H1 (cell line): ENCODE data around the gene RAD18. TPM values are rescaled to one million over a fixed set of nuclear protein-coding genes. Genes with fewer than 3 reads are reported as not detected.

Source experiments
- CTCF ChIA-PET: fragments of 300-600 bp; sonication (Branson Sonifier 250); formaldehyde crosslinking; loops from one replicate; lab custom pipeline; 2021; ENCODE audit not compliant: partially characterized antibody; lab: Charles Lee
- POLR2A ChIA-PET: fragments of 300-600 bp; sonication (Branson Sonifier 250); formaldehyde crosslinking; loops from one replicate; lab custom pipeline; 2021; ENCODE audit warnings: inconsistent platforms; ENCODE audit not compliant: partially characterized antibody; lab: Charles Lee
- DNase-seq, 2 experiments: peaks; one replicate each; pipeline versions ENCODE4 v3.0.0 to v3.0.0-alpha.2; 2010 to 2022; ENCODE audit warnings: low spot score in 2 of 2, low read depth in 1 of 2, mixed read lengths in 1 of 2
- FAIRE-seq: peaks from 2 replicates; lab custom pipeline; 2011; peaks lifted over from hg19 to GRCh38; lab: Jason Lieb, UNC
- H2AFZ ChIP-seq: 2 replicates; pipeline ENCODE4 v1.8.1; 2012; ENCODE audit warnings: low read length, inconsistent platforms
- H2AK5ac ChIP-seq: 2 replicates; pipeline ENCODE4 v1.6.1; 2013; ENCODE audit warnings: low read depth, low read length
- H2BK120ac ChIP-seq: replicated peaks from 2 replicates; pipeline ENCODE3; 2013; ENCODE audit warnings: low read depth, low read length, inconsistent platforms
- H2BK12ac ChIP-seq: 2 replicates; pipeline ENCODE4 v1.6.1; 2013; ENCODE audit warnings: low read depth, low read length
- H2BK15ac ChIP-seq: 2 replicates; pipeline ENCODE4 v1.6.1; 2013; ENCODE audit warnings: low read length
- H2BK20ac ChIP-seq: 2 replicates; pipeline ENCODE4 v1.6.1; 2013; ENCODE audit warnings: low read length
- H2BK5ac ChIP-seq: 2 replicates; pipeline ENCODE4 v1.6.1; 2013; ENCODE audit warnings: low read depth, low read length
- H3K14ac ChIP-seq: 2 replicates; pipeline ENCODE4 v1.6.1; 2013; ENCODE audit warnings: inconsistent platforms; ENCODE audit not compliant: insufficient read length
- H3K18ac ChIP-seq: 2 replicates; pipeline ENCODE4 v1.6.1; 2013; ENCODE audit warnings: low read length; ENCODE audit errors: extremely low read depth
- H3K23ac ChIP-seq: 2 replicates; pipeline ENCODE4 v1.6.1; 2013; ENCODE audit warnings: inconsistent platforms; ENCODE audit not compliant: insufficient read length
- H3K23me2 ChIP-seq: 2 replicates; pipeline ENCODE4 v1.6.1; 2013; ENCODE audit warnings: low read depth, low read length
- H3K27ac ChIP-seq: 2 replicates; pipeline ENCODE4 v1.6.1; 2011; ENCODE audit warnings: low read depth, low read length, inconsistent platforms
- H3K27me3 ChIP-seq, 4 experiments: replicated peaks in 1 of 4; 1 replicate in 1 of 4; 2 replicates in 3 of 4; pipeline versions ENCODE4 v1.6.1 to v1.8.1; 2011 to 2013; ENCODE audit warnings: low read length in 3 of 4, mild to moderate bottlenecking in 3 of 4, inconsistent platforms in 2 of 4, mixed read lengths in 2 of 4, moderate library complexity in 1 of 4; ENCODE audit not compliant: control insufficient read depth in 3 of 4, insufficient read depth in 3 of 4; ENCODE audit errors: extremely low read depth in 1 of 4
- H3K36me3 ChIP-seq, 4 experiments: 2 replicates each; pipeline versions ENCODE4 v1.6.1 to v1.8.1; 2011 to 2013; ENCODE audit warnings: mild to moderate bottlenecking in 4 of 4, low read length in 3 of 4, moderate library complexity in 2 of 4, control low read depth in 1 of 4, inconsistent platforms in 1 of 4; ENCODE audit not compliant: insufficient read depth in 4 of 4, control insufficient read depth in 2 of 4
- H3K4ac ChIP-seq: replicated peaks from 2 replicates; pipeline ENCODE3; 2013; ENCODE audit warnings: low read length, low read depth, mixed read lengths, inconsistent platforms; ENCODE audit not compliant: insufficient read length
- H3K4me1 ChIP-seq, 4 experiments: replicated peaks in 1 of 4; 1 replicate in 1 of 4; 2 replicates in 3 of 4; pipeline versions ENCODE4 v1.6.1 to v1.8.1; 2011 to 2013; ENCODE audit warnings: low read length in 3 of 4, inconsistent platforms in 2 of 4, mixed read lengths in 1 of 4; ENCODE audit not compliant: insufficient read depth in 4 of 4, control insufficient read depth in 3 of 4
- H3K4me2 ChIP-seq, 2 experiments: 2 replicates each; pipeline versions ENCODE4 v1.6.1 to v1.8.1; 2011 to 2013; ENCODE audit warnings: low read depth in 2 of 2, low read length in 2 of 2, control low read depth in 1 of 2, inconsistent platforms in 1 of 2, mild to moderate bottlenecking in 1 of 2; ENCODE audit not compliant: insufficient read depth in 1 of 2
- H3K4me3 ChIP-seq, 4 experiments: fragments of 200-600, 300-600 bp in 1 of 4; sonication (generic), shearing (Covaris generic), sonication (Bioruptor Twin) in 1 of 4; 2 replicates each; pipeline versions ENCODE4 v1.5.1 to v1.8.1; 2011 to 2016; ENCODE audit warnings: low read length in 4 of 4, low read depth in 3 of 4, control low read depth in 2 of 4, inconsistent platforms in 2 of 4, mild to moderate bottlenecking in 2 of 4, mixed read lengths in 1 of 4, moderate library complexity in 1 of 4; ENCODE audit not compliant: insufficient read depth in 2 of 4; ENCODE audit errors: extremely low read depth in 1 of 4
- H3K56ac ChIP-seq: replicated peaks from 2 replicates; pipeline ENCODE3; 2013; ENCODE audit warnings: low read depth, mild to moderate bottlenecking, mixed read lengths, low read length, inconsistent platforms; ENCODE audit not compliant: insufficient read length
- H3K79me1 ChIP-seq: 2 replicates; pipeline ENCODE4 v1.6.1; 2013; ENCODE audit warnings: low read depth, low read length, control low read depth
- H3K79me2 ChIP-seq, 2 experiments: 2 replicates each; pipeline versions ENCODE4 v1.6.1 to v1.8.1; 2012 to 2013; ENCODE audit warnings: low read length in 2 of 2, mild to moderate bottlenecking in 2 of 2, inconsistent platforms in 1 of 2; ENCODE audit not compliant: insufficient read depth in 2 of 2, control insufficient read depth in 1 of 2
- H3K9ac ChIP-seq, 4 experiments: replicated peaks in 1 of 4; 1 replicate in 1 of 4; 2 replicates in 3 of 4; pipeline versions ENCODE4 v1.6.1 to v1.8.1; 2011 to 2013; ENCODE audit warnings: low read depth in 3 of 4, low read length in 3 of 4, control low read depth in 2 of 4, mild to moderate bottlenecking in 2 of 4, moderate library complexity in 2 of 4, inconsistent platforms in 1 of 4; ENCODE audit errors: extremely low read depth in 1 of 4
- H3K9me3 ChIP-seq, 2 experiments: 2 replicates each; pipeline versions ENCODE4 v1.6.1 to v1.8.1; 2012 to 2013; ENCODE audit warnings: mild to moderate bottlenecking in 2 of 2, moderate library complexity in 2 of 2, control low read depth in 1 of 2, inconsistent platforms in 1 of 2, low read depth in 1 of 2, low read length in 1 of 2, mixed read lengths in 1 of 2; ENCODE audit not compliant: insufficient read depth in 2 of 2
- H4K20me1 ChIP-seq, 2 experiments: replicated peaks in 1 of 2; 2 replicates each; pipeline versions ENCODE3 to v1.8.1; 2011 to 2013; ENCODE audit warnings: inconsistent platforms in 2 of 2, low read length in 2 of 2, mild to moderate bottlenecking in 1 of 2; ENCODE audit not compliant: insufficient read depth in 2 of 2, control insufficient read depth in 1 of 2
- H4K5ac ChIP-seq: 2 replicates; pipeline ENCODE4 v1.6.1; 2013; ENCODE audit warnings: low read length, low read depth, mixed read lengths, inconsistent platforms; ENCODE audit not compliant: insufficient read length
- H4K8ac ChIP-seq: 2 replicates; pipeline ENCODE4 v1.8.0; 2013; ENCODE audit warnings: mild to moderate bottlenecking, moderate library complexity, low read length, inconsistent platforms; ENCODE audit not compliant: insufficient read depth; ENCODE audit errors: extremely low read depth
- H4K91ac ChIP-seq: replicated peaks from 2 replicates; pipeline ENCODE3; 2013; ENCODE audit warnings: low read length, mixed read lengths, inconsistent platforms; ENCODE audit not compliant: insufficient read length
- ASH2L ChIP-seq: fragments of 200-600, 300-600 bp; sonication (generic); IDR thresholded peaks from one replicate; pipeline ENCODE4 v1.7.1; 2017; ENCODE audit warnings: low read length
- ATF3 ChIP-seq: IDR thresholded peaks from 2 replicates; pipeline ENCODE4 v1.6.1; 2011; ENCODE audit warnings: low read depth, mild to moderate bottlenecking, low read length; ENCODE audit not compliant: insufficient read depth
- BCL11A ChIP-seq, 2 experiments: IDR thresholded peaks; one replicate each; pipeline ENCODE4 v1.6.1; 2011; ENCODE audit warnings: low read depth in 2 of 2, low read length in 2 of 2, mild to moderate bottlenecking in 2 of 2
- CBX8 ChIP-seq: fragments of 300-800, 300-1000 bp; sonication (generic); IDR thresholded peaks from 2 replicates; pipeline ENCODE4 v1.7.1; 2016; ENCODE audit warnings: low read depth, low read length, borderline replicate concordance
- CEBPB ChIP-seq: IDR thresholded peaks from 2 replicates; pipeline ENCODE4 v1.6.1; 2012; ENCODE audit warnings: low read depth, low read length
- EP300 ChIP-seq, 2 experiments: IDR thresholded peaks; 1 replicate in 1 of 2; 2 replicates in 1 of 2; pipeline ENCODE4 v1.6.1; 2011 to 2012; ENCODE audit warnings: low read depth in 2 of 2, low read length in 2 of 2, mild to moderate bottlenecking in 2 of 2, borderline replicate concordance in 1 of 2, inconsistent platforms in 1 of 2, moderate library complexity in 1 of 2
- POU5F1 ChIP-seq: IDR thresholded peaks from 2 replicates; pipeline ENCODE4 v1.6.1; 2011; ENCODE audit warnings: low read depth, mild to moderate bottlenecking, low read length, moderate library complexity
- RBBP5 ChIP-seq: IDR thresholded peaks from 2 replicates; pipeline ENCODE4 v1.7.1; 2012; ENCODE audit warnings: low read depth, mild to moderate bottlenecking, inconsistent platforms, low read length, moderate library complexity, borderline replicate concordance
- SP4 ChIP-seq: IDR thresholded peaks from 2 replicates; pipeline ENCODE4 v1.6.1; 2012; ENCODE audit warnings: low read length, inconsistent platforms
- SRF ChIP-seq: IDR thresholded peaks from 2 replicates; pipeline ENCODE4 v1.6.1; 2011; ENCODE audit warnings: mild to moderate bottlenecking, low read depth, low read length, moderate library complexity
- polyA plus RNA-seq, 7 experiments: library from polyadenylated mRNA; depleted of rRNA in 3 of 7; stranded (reverse) in 5 of 7; unstranded in 2 of 7; fragments of >200 nt in 5 of 7; fragments of 200-250 nt in 2 of 7; gene quantifications; 1 replicate in 5 of 7; 2 replicates in 1 of 7; 4 replicates in 1 of 7; pipeline versions ENCODE4 v1.2.1 to v1.2.3, GENCODE V29; 2011 to 2013; ENCODE audit warnings: missing spikeins in 2 of 7, mixed read lengths in 2 of 7
- total RNA-seq: library from RNA; stranded (reverse); fragmentation: NEBNext Ultra II Directional; extraction: Animal tissue kit (Norgen Biotek cat#: 25700); gene quantifications from 2 replicates; pipeline ENCODE4 v1.2.1, GENCODE V29; 2021

Gene RAD18
- total and polyA plus RNA-seq, 2 of the 8 experiments (the other 6 are each of a cell fraction or from before 2014, with no cell fraction given): 13.0 to 23.2 TPM

GRCh38 chr3:8952130-8952529, 11.1 kb downstream of the RAD18 start:
- H2BK120ac ChIP-seq: no peak overlapping the region
- no peak overlapping the region for H3K9ac ChIP-seq
- no peaks in the 10 kb centered on the region for H3K9me3 ChIP-seq
- no peaks in the 10 kb centered on the region for H3K23me2 ChIP-seq
- no peak overlapping the region for H2BK12ac ChIP-seq
- H3K56ac ChIP-seq: no peak overlapping the region
- H3K79me2 ChIP-seq: peaks cover 0 to 63% of the 10 kb centered on the region in 2 experiments; a peak in 2 of 4 replicates
- no peak overlapping the region for H3K4ac ChIP-seq
- TF ChIP-seq BCL11A (IDR thresholded peaks at IDR 0.05; ENCODE audit: low read depth in 2 of 2, low read length in 2 of 2) (no peak), SRF (no peak), SP4 (no peak), ASH2L (no peak), EP300 (IDR thresholded peaks at IDR 0.05; ENCODE audit: borderline replicate concordance in 1 of 2, low read depth in 2 of 2, low read length in 2 of 2) (no peak), RBBP5 (no peak), CBX8 (no peak), CEBPB (no peak), ATF3 (no peak), POU5F1 (no peak)
- H3K27ac ChIP-seq: no peak overlapping the region
- H3K14ac ChIP-seq: no peak overlapping the region
- no peak overlapping the region for H4K91ac ChIP-seq
- peaks cover 2% of the 10 kb centered on the region; the same call in 1 of the 2 replicates for H3K79me1 ChIP-seq
- no peaks in the 10 kb centered on the region for H3K4me1 ChIP-seq
- no peak overlapping the region for H4K8ac ChIP-seq
- DNase-seq (no peak), FAIRE-seq (no peak)
- no peak overlapping the region for H2BK5ac ChIP-seq
- H3K4me2 ChIP-seq: no peak overlapping the region
- ChIA-PET CTCF (no interaction called here), POLR2A (no interaction called here)
- no peak overlapping the region for H2AFZ ChIP-seq
- H2BK15ac ChIP-seq: no peak overlapping the region
- no peak overlapping the region for H3K18ac ChIP-seq
- peaks cover 0 to 12% (median 1%) of the 10 kb centered on the region in 4 experiments; a peak in 2 of 8 replicates for H3K36me3 ChIP-seq
- no peak overlapping the region for H2BK20ac ChIP-seq
- H3K23ac ChIP-seq: no peak overlapping the region
- no peaks in the 10 kb centered on the region for H3K27me3 ChIP-seq
- H2AK5ac ChIP-seq: no peak overlapping the region
- H4K5ac ChIP-seq: no peak overlapping the region
- peaks cover 0 to 12% of the 10 kb centered on the region in 2 experiments for H4K20me1 ChIP-seq
- H3K4me3 ChIP-seq: no peak overlapping the region
